T follicular helper cell (primary cell): Measurements from ENCODE around the gene LRRC59.
"Not testable (repeated sequence)": the region's sequence is repeated elsewhere in the genome, so short reads cannot be mapped to it uniquely, and the experiment has no call there.

Source experiments
- DNase-seq: peaks from one replicate; pipeline ENCODE4 v3.0.0-alpha.2; 2020; ENCODE audit warnings: low read depth
- total RNA-seq, 2 experiments: gene quantifications; one replicate each; lab custom pipeline; 2026; lab: John Stamatoyannopoulos, UW

Gene LRRC59
- 77.6 to 224 reads per million in 2 experiments for total RNA-seq

GRCh38 chr17:50397111-50397918, at the start of gene LRRC59:
TSS of gene LRRC59 (minus strand) at chr17:50397523. CDS start at chr17:50397317, 206 bp downstream.
- DNase-seq = peak; percentile 88

GRCh38 chr17:50445730-50446325, 48.5 kb upstream of the LRRC59 start:
- no peak for DNase-seq

- no peak for DNase-seq
Measured at GRCh38 chr17:50444841-50445715, 47.8 kb upstream of the LRRC59 start.

- DNase-seq = no peak
Measured at GRCh38 chr17:50443505-50443974, 46.2 kb upstream of the LRRC59 start.

GRCh38 chr17:50440838-50441829, 43.8 kb upstream of the LRRC59 start:
- DNase-seq = no peak

- no peak for DNase-seq
Measured at GRCh38 chr17:50440172-50440837, 43.0 kb upstream of the LRRC59 start.

GRCh38 chr17:50439008-50439407, 41.7 kb upstream of the LRRC59 start:
- no peak for DNase-seq

- no peak for DNase-seq
Measured at GRCh38 chr17:50437409-50437808, 40.1 kb upstream of the LRRC59 start.

- no peak for DNase-seq
Measured at GRCh38 chr17:50432125-50432762, 34.9 kb upstream of the LRRC59 start.

- no peak for DNase-seq
Measured at GRCh38 chr17:50430821-50431618, 33.7 kb upstream of the LRRC59 start.

- no peak for DNase-seq
Measured at GRCh38 chr17:50429793-50430192, 32.5 kb upstream of the LRRC59 start.

- no peak for DNase-seq
Measured at GRCh38 chr17:50428831-50429424, 31.6 kb upstream of the LRRC59 start.

GRCh38 chr17:50428126-50428525, 30.8 kb upstream of the LRRC59 start:
- DNase-seq = not testable (repeated sequence)

GRCh38 chr17:50426814-50427787, 29.8 kb upstream of the LRRC59 start:
- DNase-seq = no peak

GRCh38 chr17:50426472-50426782, 29.1 kb upstream of the LRRC59 start:
- DNase-seq = no peak

- peak; percentile 65 for DNase-seq
Measured at GRCh38 chr17:50425682-50426471, 28.6 kb upstream of the LRRC59 start, which contains the start of gene ACSF2. TSS of gene ACSF2 (plus strand) at chr17:50426218. CDS start at chr17:50426262, 44 bp downstream.
